ENCODE measurements around the gene MED17. TPM values are rescaled to one million over a fixed set of nuclear protein-coding genes. Genes with fewer than 3 reads are reported as not detected.

The MED17 gene
- total RNA-seq, 1 donor from 2014 or later = 40.0 TPM

DNA sequence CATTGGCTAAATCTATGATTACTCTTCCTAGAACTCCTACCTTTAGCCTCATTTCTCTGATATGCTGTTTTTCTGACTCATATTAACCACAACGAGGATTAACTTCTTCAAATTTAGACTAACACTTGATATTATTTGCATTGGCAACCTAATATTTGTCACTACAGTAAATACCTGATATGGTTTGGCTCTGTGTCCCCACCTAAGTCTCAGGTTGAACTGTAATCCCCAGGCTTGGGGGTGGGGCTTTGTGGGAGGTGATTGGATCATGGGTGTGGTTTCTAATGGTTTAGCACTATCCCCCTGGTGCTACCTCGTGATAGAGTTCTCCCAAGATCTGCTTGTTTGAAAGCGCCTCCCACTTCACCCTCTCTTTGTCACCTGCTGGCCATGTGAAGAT, 17.1 kb upstream of the MED17 start:
- FAIRE-seq (no peak), DNase-seq (ENCODE audit: low read depth) (no peak)

DNA sequence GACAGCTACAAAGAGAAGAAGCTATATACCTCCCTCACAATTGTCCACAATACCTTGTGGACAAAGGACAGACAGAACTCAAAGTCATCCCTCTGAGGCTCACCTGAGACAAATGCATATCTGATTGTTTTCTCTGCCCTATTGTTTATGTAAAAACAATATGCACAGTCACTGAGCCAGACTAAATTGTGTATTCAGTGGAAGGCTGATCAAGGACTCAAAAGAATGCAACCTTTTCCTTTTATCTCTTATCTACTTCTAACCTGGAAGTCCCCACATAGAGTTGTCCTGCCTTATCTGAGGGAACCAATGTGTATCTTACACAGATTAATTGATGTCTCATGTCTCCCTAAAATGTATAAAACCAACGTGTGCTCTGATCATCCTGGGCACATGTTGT, 13.9 kb upstream of the MED17 start:
- TF ChIP-seq EZH2 (IDR thresholded peaks at IDR 0.05; ENCODE audit: insufficient read depth, low read length) = no peak
- TF ChIP-seq, protein P1, sequence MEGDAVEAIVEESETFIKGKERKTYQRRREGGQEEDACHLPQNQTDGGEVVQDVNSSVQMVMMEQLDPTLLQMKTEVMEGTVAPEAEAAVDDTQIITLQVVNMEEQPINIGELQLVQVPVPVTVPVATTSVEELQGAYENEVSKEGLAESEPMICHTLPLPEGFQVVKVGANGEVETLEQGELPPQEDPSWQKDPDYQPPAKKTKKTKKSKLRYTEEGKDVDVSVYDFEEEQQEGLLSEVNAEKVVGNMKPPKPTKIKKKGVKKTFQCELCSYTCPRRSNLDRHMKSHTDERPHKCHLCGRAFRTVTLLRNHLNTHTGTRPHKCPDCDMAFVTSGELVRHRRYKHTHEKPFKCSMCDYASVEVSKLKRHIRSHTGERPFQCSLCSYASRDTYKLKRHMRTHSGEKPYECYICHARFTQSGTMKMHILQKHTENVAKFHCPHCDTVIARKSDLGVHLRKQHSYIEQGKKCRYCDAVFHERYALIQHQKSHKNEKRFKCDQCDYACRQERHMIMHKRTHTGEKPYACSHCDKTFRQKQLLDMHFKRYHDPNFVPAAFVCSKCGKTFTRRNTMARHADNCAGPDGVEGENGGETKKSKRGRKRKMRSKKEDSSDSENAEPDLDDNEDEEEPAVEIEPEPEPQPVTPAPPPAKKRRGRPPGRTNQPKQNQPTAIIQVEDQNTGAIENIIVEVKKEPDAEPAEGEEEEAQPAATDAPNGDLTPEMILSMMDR (IDR thresholded peaks at IDR 0.05; ENCODE audit: insufficient read depth, low read depth, low read length) = no peak
- peaks cover 3% of the 10 kb centered on the region for H3K9me3 Mint-ChIP-seq (ENCODE audit: unreplicated experiment)
- Histone ChIP-seq H2AFZ (ENCODE audit: low read depth, low read length) (no peak overlapping the region), H3K9me3 (ENCODE audit: insufficient read depth, low read depth, low read length) (no peaks in the 10 kb centered on the region), H3K79me2 (ENCODE audit: insufficient read depth, low read length) (no peaks in the 10 kb centered on the region), H3K9ac (ENCODE audit: low read length) (no peak overlapping the region), H3K36me3 (ENCODE audit: insufficient read depth, low read length) (no peaks in the 10 kb centered on the region), H3K4me1 (ENCODE audit: insufficient read depth, low read length) (peaks cover 4% of the 10 kb centered on the region), H3K27ac (ENCODE audit: low read depth, low read length) (no peak overlapping the region), H3K27me3 (ENCODE audit: insufficient read depth, low read length) (no peaks in the 10 kb centered on the region), H3K4me2 (ENCODE audit: low read length) (no peak overlapping the region), H3K4me3 (ENCODE audit: insufficient read depth, low read depth, low read length) (no peak overlapping the region), H4K20me1 (ENCODE audit: insufficient read depth, low read length) (no peaks in the 10 kb centered on the region)
- FAIRE-seq (no peak), DNase-seq (ENCODE audit: low read depth) (no peak)
- peaks cover 5% of the 10 kb centered on the region for H3K36me3 Mint-ChIP-seq (ENCODE audit: low read depth, unreplicated experiment)
- H3K27me3 Mint-ChIP-seq (ENCODE audit: low read depth, unreplicated experiment) = no peaks in the 10 kb centered on the region
- no peak overlapping the region for H3K4me3 Mint-ChIP-seq (ENCODE audit: unreplicated experiment)
- no peak overlapping the region for H3K27ac Mint-ChIP-seq (ENCODE audit: unreplicated experiment)
- no peaks in the 10 kb centered on the region for H3K4me1 Mint-ChIP-seq (ENCODE audit: low read depth, unreplicated experiment)

More for the DNA sequence above, 17.1 kb upstream of the MED17 start:
- Mint-ChIP-seq H3K4me3 (ENCODE audit: unreplicated experiment) (no peak overlapping the region), H3K36me3 (ENCODE audit: low read depth, unreplicated experiment) (peaks cover 13% of the 10 kb centered on the region), H3K4me1 (ENCODE audit: low read depth, unreplicated experiment) (no peaks in the 10 kb centered on the region), H3K9me3 (ENCODE audit: unreplicated experiment) (peaks cover 3% of the 10 kb centered on the region), H3K27me3 (ENCODE audit: low read depth, unreplicated experiment) (no peaks in the 10 kb centered on the region), H3K27ac (ENCODE audit: unreplicated experiment) (no peak overlapping the region)
- Histone ChIP-seq H3K4me3 (ENCODE audit: insufficient read depth, low read depth, low read length) (no peak overlapping the region), H3K9me3 (ENCODE audit: insufficient read depth, low read depth, low read length) (no peaks in the 10 kb centered on the region), H3K9ac (ENCODE audit: low read length) (no peak overlapping the region), H3K36me3 (ENCODE audit: insufficient read depth, low read length) (no peaks in the 10 kb centered on the region), H4K20me1 (ENCODE audit: insufficient read depth, low read length) (no peaks in the 10 kb centered on the region), H2AFZ (ENCODE audit: low read depth, low read length) (no peak overlapping the region), H3K4me1 (ENCODE audit: insufficient read depth, low read length) (peaks cover 4% of the 10 kb centered on the region), H3K27me3 (ENCODE audit: insufficient read depth, low read length) (no peaks in the 10 kb centered on the region), H3K27ac (ENCODE audit: low read depth, low read length) (no peak overlapping the region), H3K79me2 (ENCODE audit: insufficient read depth, low read length) (no peaks in the 10 kb centered on the region), H3K4me2 (ENCODE audit: low read length) (no peak overlapping the region)
- no peak for TF ChIP-seq EZH2 (IDR thresholded peaks at IDR 0.05; ENCODE audit: insufficient read depth, low read length)
- TF ChIP-seq, protein P1 (IDR thresholded peaks at IDR 0.05; ENCODE audit: insufficient read depth, low read depth, low read length) = no peak

DNA sequence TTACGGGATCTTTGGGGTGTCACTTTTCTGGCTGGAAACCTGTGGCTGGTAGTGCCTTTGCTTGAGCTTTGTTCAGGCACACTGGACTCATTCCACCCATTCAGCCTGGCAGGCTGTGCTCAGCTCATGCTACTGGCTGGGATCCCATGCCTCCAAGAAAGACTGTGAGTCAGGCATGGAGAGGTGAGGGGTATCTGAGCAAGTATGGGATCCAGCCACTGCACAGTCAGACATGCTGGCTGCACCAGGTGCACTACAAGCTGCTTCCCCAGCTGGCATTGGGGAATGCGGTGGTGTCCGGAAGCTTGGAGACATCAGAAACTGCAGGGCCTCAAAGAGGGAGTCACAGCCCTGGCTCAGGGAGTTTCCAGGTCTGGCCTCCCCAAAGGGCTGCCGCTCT, 12.0 kb upstream of the MED17 start:
- Mint-ChIP-seq H3K27ac (ENCODE audit: unreplicated experiment) (no peak overlapping the region), H3K4me3 (ENCODE audit: unreplicated experiment) (no peak overlapping the region), H3K27me3 (ENCODE audit: low read depth, unreplicated experiment) (no peaks in the 10 kb centered on the region), H3K4me1 (ENCODE audit: low read depth, unreplicated experiment) (no peaks in the 10 kb centered on the region), H3K9me3 (ENCODE audit: unreplicated experiment) (peaks cover 3% of the 10 kb centered on the region), H3K36me3 (ENCODE audit: low read depth, unreplicated experiment) (peaks cover 6% of the 10 kb centered on the region)
- Histone ChIP-seq H3K27ac (ENCODE audit: low read depth, low read length) (no peak overlapping the region), H3K36me3 (ENCODE audit: insufficient read depth, low read length) (no peaks in the 10 kb centered on the region), H2AFZ (ENCODE audit: low read depth, low read length) (no peak overlapping the region), H3K4me2 (ENCODE audit: low read length) (no peak overlapping the region), H3K4me3 (ENCODE audit: insufficient read depth, low read depth, low read length) (no peak overlapping the region), H4K20me1 (ENCODE audit: insufficient read depth, low read length) (no peaks in the 10 kb centered on the region), H3K9ac (ENCODE audit: low read length) (no peak overlapping the region), H3K4me1 (ENCODE audit: insufficient read depth, low read length) (no peaks in the 10 kb centered on the region), H3K9me3 (ENCODE audit: insufficient read depth, low read depth, low read length) (no peaks in the 10 kb centered on the region), H3K79me2 (ENCODE audit: insufficient read depth, low read length) (no peaks in the 10 kb centered on the region), H3K27me3 (ENCODE audit: insufficient read depth, low read length) (no peaks in the 10 kb centered on the region)
- DNase-seq (ENCODE audit: low read depth) (no peak), FAIRE-seq (no peak)
- TF ChIP-seq EZH2 (IDR thresholded peaks at IDR 0.05; ENCODE audit: insufficient read depth, low read length) = no peak
- TF ChIP-seq, protein P1 (IDR thresholded peaks at IDR 0.05; ENCODE audit: insufficient read depth, low read depth, low read length) = no peak

All from astrocyte (in vitro differentiated cells and primary cell).